Spleen (tissue), 11 donors: ENCODE results near the gene DIRAS2. TPM values are rescaled to one million over a fixed set of nuclear protein-coding genes. Genes with fewer than 3 reads are reported as not detected.

ENCODE experiments used
- DNase-seq: peaks from one replicate; pipeline ENCODE4 v3.0.0-alpha.2; 2020
- H3K27ac ChIP-seq, 8 donors: fragments of 200-600 bp; sonication (generic) in 7 of 8; 1 replicate in 4 of 8; 2 replicates in 4 of 8; pipeline versions ENCODE4 v1.5.0 to v1.8.0; 2016 to 2021; ENCODE audit warnings: inconsistent platforms in 4 of 8, mild to moderate bottlenecking in 4 of 8, moderate library complexity in 1 of 8
- H3K27me3 ChIP-seq, 7 donors: fragments of 200-600 bp; sonication (generic) in 6 of 7; replicated peaks in 1 of 7; 1 replicate in 4 of 7; 2 replicates in 3 of 7; pipeline versions ENCODE4 v1.5.0 to v1.8.0; 2016 to 2021; ENCODE audit warnings: inconsistent platforms in 3 of 7, mild to moderate bottlenecking in 1 of 7
- H3K36me3 ChIP-seq, 6 donors: fragments of 200-600 bp; sonication (generic) in 5 of 6; 1 replicate in 4 of 6; 2 replicates in 2 of 6; pipeline versions ENCODE4 v1.5.0 to v1.8.0; 2016 to 2021; ENCODE audit warnings: inconsistent platforms in 2 of 6
- H3K4me1 ChIP-seq, 6 donors: fragments of 200-600 bp; sonication (generic) in 5 of 6; 1 replicate in 3 of 6; 2 replicates in 3 of 6; pipeline versions ENCODE4 v1.5.0 to v1.8.0; 2016 to 2021; ENCODE audit warnings: inconsistent platforms in 3 of 6
- H3K4me3 ChIP-seq, 8 donors: fragments of 200-600 bp; sonication (generic) in 7 of 8; 1 replicate in 4 of 8; 2 replicates in 4 of 8; pipeline versions ENCODE4 v1.5.0 to v1.8.0; 2016 to 2021; ENCODE audit warnings: inconsistent platforms in 4 of 8, mild to moderate bottlenecking in 4 of 8, moderate library complexity in 2 of 8
- H3K9me3 ChIP-seq, 8 donors: fragments of 200-600 bp; sonication (generic) in 7 of 8; 1 replicate in 4 of 8; 2 replicates in 4 of 8; pipeline versions ENCODE4 v1.5.0 to v1.8.0; 2016 to 2021; ENCODE audit warnings: inconsistent platforms in 4 of 8
- POLR2A ChIP-seq, 3 donors: fragments of 450-650 bp; IDR thresholded peaks; one replicate each; pipeline ENCODE4 v1.5.1; 2017; ENCODE audit warnings: antibody characterized with exemption in 3 of 3, mild to moderate bottlenecking in 1 of 3
- POLR2AphosphoS5 ChIP-seq, 3 donors: sonication (generic); formaldehyde crosslinking; IDR thresholded peaks; one replicate each; pipeline ENCODE4 v1.5.1; 2017; ENCODE audit warnings: antibody characterized with exemption in 3 of 3
- WGBS, 5 donors: extraction: QIAGEN DNeasy Blood & Tissue Kit in 3 of 5; methylation state at CpG; one replicate each; pipeline versions ENCODE4 v1.1.5 to v1.1.7; 2013 to 2018; 5-methylcytosine and 5-hydroxymethylcytosine counted together
- intact Hi-C: fragments of 100-400 bp; cut with DNase I; formaldehyde crosslinking; loops from one replicate; pipeline ENCODE4 v1.15.0; 2023; ENCODE audit warnings: low total_unique reads
- polyA plus RNA-seq, 3 donors: library from polyadenylated mRNA; stranded (reverse); fragments of 200-250 nt; gene quantifications; one replicate each; pipeline ENCODE4 v1.2.1, GENCODE V29; 2013
- total RNA-seq, 7 donors: library from RNA; depleted of rRNA in 3 of 7; stranded (reverse); fragments of >200 nt in 3 of 7; fragmentation: NEBNext Ultra II Directional in 4 of 7; extraction: Animal tissue kit (Norgen Biotek cat#: 25700) in 4 of 7; gene quantifications; one replicate each; pipeline versions ENCODE4 v1.1.0 to v1.2.1, GENCODE V29; 2016 to 2021
- TF ChIP-seq, protein P1 (sequence below), 11 experiments: fragments of 200-600 bp in 7 of 11; fragments of 450-650 bp in 4 of 11; sonication (generic) in 4 of 11; IDR thresholded peaks in 8 of 11; conservative IDR thresholded peaks in 3 of 11; 1 replicate in 7 of 11; 2 replicates in 4 of 11; pipeline versions ENCODE4 v1.4.0 to v1.8.0; 2016 to 2021; ENCODE audit warnings: antibody characterized with exemption in 11 of 11, inconsistent platforms in 4 of 11, mild to moderate bottlenecking in 1 of 11
- donor health status: healthy with polysubstance abuse.
- donor health status: DM: no; HTN: no; CAD: no; lungs with moderate emphysema.
- donor health status: DM: no; HTN: no; CAD: no.
- donor health status: Bipolar disorder and iron deficiency.
- donor health status: healthy.
- donor health status: DM: no; HTN: no; CAD: no.
- donor health status: DM: yes; HTN: yes; CAD: no.

The DIRAS2 gene
- total and polyA plus RNA-seq, 10 donors, result 0.19 TPM; not detected in 9

- H3K4me1 ChIP-seq, result no peaks in the 10 kb centered on the region
- DNase-seq, result no peak
- H3K9me3 ChIP-seq, result peaks cover 0 to 41% (median 34%) of the 10 kb centered on the region in 8 donors
- H3K4me3 ChIP-seq, result no peak overlapping the region
- peaks cover 0 to 30% (median 3%) of the 10 kb centered on the region in 7 donors for H3K27me3 ChIP-seq
- 73 to 83% (median 77%) methylated on average over 1 of the region's 1 CpG for WGBS, 5 donors
- H3K27ac ChIP-seq, result no peak overlapping the region
- no peaks in the 10 kb centered on the region for H3K36me3 ChIP-seq
- intact Hi-C loops, result no loop called here
- TF ChIP-seq POLR2A (IDR thresholded peaks at IDR 0.05) (no peak), POLR2AphosphoS5 (IDR thresholded peaks at IDR 0.05) (no peak)
- TF ChIP-seq, protein P1, sequence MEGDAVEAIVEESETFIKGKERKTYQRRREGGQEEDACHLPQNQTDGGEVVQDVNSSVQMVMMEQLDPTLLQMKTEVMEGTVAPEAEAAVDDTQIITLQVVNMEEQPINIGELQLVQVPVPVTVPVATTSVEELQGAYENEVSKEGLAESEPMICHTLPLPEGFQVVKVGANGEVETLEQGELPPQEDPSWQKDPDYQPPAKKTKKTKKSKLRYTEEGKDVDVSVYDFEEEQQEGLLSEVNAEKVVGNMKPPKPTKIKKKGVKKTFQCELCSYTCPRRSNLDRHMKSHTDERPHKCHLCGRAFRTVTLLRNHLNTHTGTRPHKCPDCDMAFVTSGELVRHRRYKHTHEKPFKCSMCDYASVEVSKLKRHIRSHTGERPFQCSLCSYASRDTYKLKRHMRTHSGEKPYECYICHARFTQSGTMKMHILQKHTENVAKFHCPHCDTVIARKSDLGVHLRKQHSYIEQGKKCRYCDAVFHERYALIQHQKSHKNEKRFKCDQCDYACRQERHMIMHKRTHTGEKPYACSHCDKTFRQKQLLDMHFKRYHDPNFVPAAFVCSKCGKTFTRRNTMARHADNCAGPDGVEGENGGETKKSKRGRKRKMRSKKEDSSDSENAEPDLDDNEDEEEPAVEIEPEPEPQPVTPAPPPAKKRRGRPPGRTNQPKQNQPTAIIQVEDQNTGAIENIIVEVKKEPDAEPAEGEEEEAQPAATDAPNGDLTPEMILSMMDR (IDR thresholded peaks at IDR 0.05 in 8 of 11, conservative IDR thresholded peaks at IDR 0.05 in 3 of 11), result no peak
Measured at GRCh38 chr9:90651246-90651645, 8.6 kb upstream of the DIRAS2 start.

GRCh38 chr9:90647843-90648242 is 5.2 kb upstream of the DIRAS2 start:
- intact Hi-C loops, result no loop called here
- Histone ChIP-seq H3K9me3 (peaks cover 0 to 36% (median 30%) of the 10 kb centered on the region in 8 donors), H3K4me1 (peaks cover under 1 to 6% (median 3%) of the 10 kb centered on the region in 6 donors), H3K36me3 (no peaks in the 10 kb centered on the region), H3K27me3 (peaks cover 0 to 64% (median 14%) of the 10 kb centered on the region in 7 donors), H3K27ac (no peak overlapping the region), H3K4me3 (no peak overlapping the region)
- TF ChIP-seq POLR2AphosphoS5 (IDR thresholded peaks at IDR 0.05), result no peak
- TF ChIP-seq, protein P1 (IDR thresholded peaks at IDR 0.05 in 8 of 11, conservative IDR thresholded peaks at IDR 0.05 in 3 of 11), result no peak
- no peak for TF ChIP-seq POLR2A (IDR thresholded peaks at IDR 0.05)
- 70 to 91% (median 75%) methylated on average over 2 of the region's 2 CpGs for WGBS, 5 donors
- no peak for DNase-seq

DNA sequence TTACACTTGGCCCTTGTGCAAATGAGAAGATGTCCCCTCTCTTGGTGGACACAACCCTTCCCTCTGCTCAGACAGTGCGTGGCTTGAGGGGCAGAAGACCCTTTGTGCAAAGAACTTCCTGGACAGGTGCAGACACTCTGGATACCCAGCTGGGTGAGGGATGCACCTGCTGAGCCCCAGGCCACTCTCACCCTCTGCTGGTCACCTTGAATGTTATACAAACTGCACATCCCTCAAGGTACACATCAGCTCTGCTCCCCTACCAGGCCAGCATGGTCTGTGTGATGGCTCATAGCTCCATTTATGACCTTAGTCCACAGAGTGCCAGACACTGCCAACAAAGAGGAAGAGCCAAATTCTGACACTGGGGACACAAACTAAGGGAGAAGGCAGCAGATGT is 3.1 kb upstream of the DIRAS2 start:
- no peak overlapping the region for H3K27ac ChIP-seq
- no peak for TF ChIP-seq POLR2A (IDR thresholded peaks at IDR 0.05)
- TF ChIP-seq, protein P1 (IDR thresholded peaks at IDR 0.05 in 8 of 11, conservative IDR thresholded peaks at IDR 0.05 in 3 of 11), result no peak
- TF ChIP-seq POLR2AphosphoS5 (IDR thresholded peaks at IDR 0.05), result no peak

DNA sequence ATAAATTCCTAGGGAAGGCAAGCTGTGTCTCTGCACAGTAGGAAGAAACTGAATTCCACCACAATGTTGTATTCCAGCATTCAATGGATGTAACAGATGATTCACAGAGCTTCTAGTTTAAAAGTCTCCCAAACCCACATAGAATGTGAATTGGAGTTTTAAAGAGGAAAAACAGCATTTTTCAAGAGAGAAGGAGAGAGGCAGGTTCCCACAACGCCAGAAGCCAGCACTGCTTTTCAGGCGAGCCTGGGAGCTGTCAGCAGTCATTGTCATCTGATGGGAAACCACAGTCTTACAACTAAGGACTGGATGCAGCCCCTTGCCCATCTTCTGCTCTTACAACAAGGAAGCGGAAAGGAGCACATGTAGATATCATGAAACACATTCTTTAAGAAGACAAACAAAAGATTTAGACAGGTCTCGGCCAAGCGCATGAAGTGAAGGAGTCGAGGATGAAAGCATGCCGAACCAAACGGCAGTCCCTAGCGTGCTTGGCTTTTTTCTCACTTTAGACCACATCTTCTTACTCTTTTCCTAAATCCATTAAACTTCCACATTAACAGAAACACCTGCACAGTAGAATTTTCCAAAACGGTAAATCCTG is 638 bp downstream of the DIRAS2 start:
- peak overlapping the region in 2 of 8 donors; percentile 34 to 46 for H3K4me3 ChIP-seq
- intact Hi-C loops, result no loop called here
- H3K27ac ChIP-seq, result no peak overlapping the region
- TF ChIP-seq, protein P1 (IDR thresholded peaks at IDR 0.05 in 8 of 11, conservative IDR thresholded peaks at IDR 0.05 in 3 of 11), result no peak
- TF ChIP-seq POLR2AphosphoS5 (IDR thresholded peaks at IDR 0.05), result no peak
- no peak for TF ChIP-seq POLR2A (IDR thresholded peaks at IDR 0.05)
- DNase-seq, result no peak
- WGBS, 5 donors, result 28 to 43% (median 31%) methylated on average over 10 of the region's 10 CpGs
- H3K4me1 ChIP-seq, result peaks cover 7 to 16% (median 10%) of the 10 kb centered on the region in 6 donors
- peaks cover 0 to 66% (median 27%) of the 10 kb centered on the region in 7 donors for H3K27me3 ChIP-seq
- H3K36me3 ChIP-seq, result no peaks in the 10 kb centered on the region
- no peaks in the 10 kb centered on the region for H3K9me3 ChIP-seq

More for the DNA sequence above, 3.1 kb upstream of the DIRAS2 start:
- DNase-seq, result no peak
- WGBS, 5 donors, result 64 to 80% (median 78%) methylated on average over 1 of the region's 1 CpG
- no peak overlapping the region for H3K4me3 ChIP-seq
- H3K9me3 ChIP-seq, result peaks cover 0 to 15% (median 9%) of the 10 kb centered on the region in 8 donors
- H3K4me1 ChIP-seq, result peaks cover 7 to 16% (median 10%) of the 10 kb centered on the region in 6 donors
- H3K27me3 ChIP-seq, result peaks cover 0 to 85% (median 30%) of the 10 kb centered on the region in 7 donors
- H3K36me3 ChIP-seq, result no peaks in the 10 kb centered on the region
- intact Hi-C loops, result no loop called here
